Testis (tissue), 3 donors: Measurements from ENCODE around the gene TRIL. TPM values are rescaled to one million over a fixed set of nuclear protein-coding genes. Genes with fewer than 3 reads are reported as not detected.

Experiments
- DNase-seq: peaks from one replicate; pipeline ENCODE4 v3.0.0-alpha.2; 2019
- H3K27ac ChIP-seq, 2 donors: fragments of 200-600 bp; sonication (generic); one replicate each; pipeline ENCODE4 v1.5.1; 2019
- H3K27me3 ChIP-seq: fragments of 200-600 bp; sonication (generic); one replicate; pipeline ENCODE4 v1.5.1; 2019
- H3K36me3 ChIP-seq: fragments of 200-600 bp; sonication (generic); one replicate; pipeline ENCODE4 v1.5.1; 2017; ENCODE audit warnings: low read depth; ENCODE audit errors: missing control alignments
- H3K4me1 ChIP-seq: fragments of 200-600 bp; sonication (generic); one replicate; pipeline ENCODE4 v1.5.1; 2019
- H3K4me3 ChIP-seq, 2 donors: fragments of 200-600 bp; sonication (generic); one replicate each; pipeline ENCODE4 v1.5.1; 2017 to 2019
- H3K9me3 ChIP-seq: fragments of 200-600 bp; sonication (generic); one replicate; pipeline ENCODE4 v1.5.1; 2017
- POLR2A ChIP-seq: fragments of 450-650 bp; IDR thresholded peaks from one replicate; pipeline ENCODE4 v1.6.1; 2017; ENCODE audit warnings: antibody characterized with exemption, mild to moderate bottlenecking, moderate library complexity
- WGBS, 2 donors: methylation state at CpG; one replicate each; pipeline ENCODE4 v1.1.5; 2018; 5-methylcytosine and 5-hydroxymethylcytosine counted together
- intact Hi-C: fragments of 100-400 bp; cut with DNase I; formaldehyde crosslinking; loops from one replicate; pipeline ENCODE4 v1.15.1; 2023; ENCODE audit warnings: low total_unique reads
- polyA plus RNA-seq: library from polyadenylated mRNA; stranded (reverse); fragments of 350-450 nt; fragmentation: Illumina TruSeq; extraction: RNeasy Lipid Tissue Mini Kit (QIAGEN cat#74804); gene quantifications from one replicate; pipeline ENCODE4 v1.2.3, GENCODE V29; 2014; ENCODE audit warnings: low read depth, low replicate concordance; ENCODE audit not compliant: insufficient read depth
- total RNA-seq, 2 donors: library from RNA; depleted of rRNA; stranded (reverse); fragments of >200 nt; gene quantifications; one replicate each; pipeline ENCODE4 v1.2.3, GENCODE V29; 2016
- TF ChIP-seq, protein P1 (sequence below), 3 experiments: fragments of 450-650 bp in 2 of 3; fragments of 200-600 bp in 1 of 3; sonication (generic) in 1 of 3; IDR thresholded peaks; one replicate each; pipeline ENCODE4 v1.5.1; 2016 to 2019; ENCODE audit warnings: antibody characterized with exemption in 3 of 3, mild to moderate bottlenecking in 2 of 3, moderate library complexity in 1 of 3

The TRIL gene
- total and polyA plus RNA-seq, 3 donors from 2014 or later: 0.99 to 2.0 (median 1.3) TPM

GRCh38 chr7:28973591-28973990 is 15.5 kb upstream of the TRIL start:
- WGBS, 2 donors: 96 to 99% methylated on average over 3 of the region's 3 CpGs
- no peaks in the 10 kb centered on the region for H3K36me3 ChIP-seq
- TF ChIP-seq, protein P1, sequence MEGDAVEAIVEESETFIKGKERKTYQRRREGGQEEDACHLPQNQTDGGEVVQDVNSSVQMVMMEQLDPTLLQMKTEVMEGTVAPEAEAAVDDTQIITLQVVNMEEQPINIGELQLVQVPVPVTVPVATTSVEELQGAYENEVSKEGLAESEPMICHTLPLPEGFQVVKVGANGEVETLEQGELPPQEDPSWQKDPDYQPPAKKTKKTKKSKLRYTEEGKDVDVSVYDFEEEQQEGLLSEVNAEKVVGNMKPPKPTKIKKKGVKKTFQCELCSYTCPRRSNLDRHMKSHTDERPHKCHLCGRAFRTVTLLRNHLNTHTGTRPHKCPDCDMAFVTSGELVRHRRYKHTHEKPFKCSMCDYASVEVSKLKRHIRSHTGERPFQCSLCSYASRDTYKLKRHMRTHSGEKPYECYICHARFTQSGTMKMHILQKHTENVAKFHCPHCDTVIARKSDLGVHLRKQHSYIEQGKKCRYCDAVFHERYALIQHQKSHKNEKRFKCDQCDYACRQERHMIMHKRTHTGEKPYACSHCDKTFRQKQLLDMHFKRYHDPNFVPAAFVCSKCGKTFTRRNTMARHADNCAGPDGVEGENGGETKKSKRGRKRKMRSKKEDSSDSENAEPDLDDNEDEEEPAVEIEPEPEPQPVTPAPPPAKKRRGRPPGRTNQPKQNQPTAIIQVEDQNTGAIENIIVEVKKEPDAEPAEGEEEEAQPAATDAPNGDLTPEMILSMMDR (IDR thresholded peaks at IDR 0.05): no peak
- TF ChIP-seq POLR2A: no peak
- no peak overlapping the region for H3K4me3 ChIP-seq
- H3K9me3 ChIP-seq: no peaks in the 10 kb centered on the region
- H3K27me3 ChIP-seq: no peaks in the 10 kb centered on the region
- intact Hi-C loops: no loop called here
- no peak for DNase-seq
- no peaks in the 10 kb centered on the region for H3K4me1 ChIP-seq
- no peak overlapping the region for H3K27ac ChIP-seq

DNA sequence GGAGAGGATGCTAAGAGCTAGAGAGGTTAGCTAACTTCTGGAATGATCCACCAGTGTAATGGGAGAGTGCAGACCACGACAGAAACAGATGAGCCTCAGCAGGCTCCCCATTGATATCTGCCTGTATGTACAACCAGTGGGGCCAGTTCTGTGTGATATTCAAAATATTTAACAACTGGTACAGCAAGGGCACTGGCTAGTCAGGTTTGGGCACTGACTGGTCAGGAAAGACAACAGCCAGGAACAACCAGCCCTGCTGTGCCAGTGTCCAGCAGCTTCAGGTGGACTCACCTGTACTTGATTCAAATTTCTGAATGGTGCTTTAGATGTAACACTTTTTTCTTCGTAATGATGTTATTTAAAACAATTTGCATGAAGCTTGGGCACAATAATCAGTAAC is 5.9 kb upstream of the TRIL start:
- no peak overlapping the region for H3K27ac ChIP-seq
- 79 to 85% methylated on average over 2 of the region's 2 CpGs for WGBS, 2 donors
- TF ChIP-seq, protein P1 (IDR thresholded peaks at IDR 0.05): no peak
- no peak for TF ChIP-seq POLR2A
- H3K4me3 ChIP-seq: no peak overlapping the region
- H3K36me3 ChIP-seq: no peaks in the 10 kb centered on the region
- H3K9me3 ChIP-seq: no peaks in the 10 kb centered on the region
- intact Hi-C loops: no loop called here
- no peaks in the 10 kb centered on the region for H3K4me1 ChIP-seq
- DNase-seq: no peak
- H3K27me3 ChIP-seq: no peaks in the 10 kb centered on the region

GRCh38 chr7:28961972-28962371 is 3.8 kb upstream of the TRIL start:
- no peak for DNase-seq
- WGBS, 2 donors: 83 to 85% methylated on average over 5 of the region's 5 CpGs
- no peaks in the 10 kb centered on the region for H3K27me3 ChIP-seq
- intact Hi-C loops: no loop called here
- H3K4me1 ChIP-seq: peaks cover 3% of the 10 kb centered on the region
- TF ChIP-seq, protein P1 (IDR thresholded peaks at IDR 0.05): no peak
- TF ChIP-seq POLR2A: no peak
- no peaks in the 10 kb centered on the region for H3K36me3 ChIP-seq
- H3K9me3 ChIP-seq: no peaks in the 10 kb centered on the region
- H3K4me3 ChIP-seq: no peak overlapping the region
- no peak overlapping the region for H3K27ac ChIP-seq

- WGBS, 2 donors: 86 to 90% methylated on average over 7 of the region's 7 CpGs
- TF ChIP-seq, protein P1 (IDR thresholded peaks at IDR 0.05): no peak
- no peak for TF ChIP-seq POLR2A
Observed at GRCh38 chr7:28960071-28960840, 2.1 kb upstream of the TRIL start.

DNA sequence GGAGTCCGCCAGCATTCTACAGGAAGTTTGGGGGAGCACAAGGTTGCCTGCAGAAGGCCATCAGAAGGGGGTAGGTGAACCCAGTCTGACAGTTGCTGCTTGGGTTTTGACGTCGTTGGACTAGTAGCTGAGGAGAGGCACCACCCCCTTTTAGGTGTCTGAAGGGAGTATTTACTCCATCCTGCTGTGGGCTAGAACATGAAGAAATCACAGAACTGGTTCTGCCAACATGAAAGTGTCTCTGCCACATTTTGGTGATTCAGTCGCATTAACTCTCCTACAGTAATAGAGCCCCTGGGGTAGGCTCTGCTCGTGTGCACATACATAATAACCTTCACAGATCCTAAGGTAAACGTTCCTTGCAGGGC is 834 bp upstream of the TRIL start:
- Histone ChIP-seq H3K27me3 (no peaks in the 10 kb centered on the region), H3K4me3 (peak overlapping the region; percentile 51 to 54), H3K36me3 (no peaks in the 10 kb centered on the region), H3K27ac (no peak overlapping the region), H3K9me3 (no peaks in the 10 kb centered on the region), H3K4me1 (peaks cover 7% of the 10 kb centered on the region)
- intact Hi-C loops: no loop called here
- DNase-seq: no peak
- TF ChIP-seq, protein P1 (IDR thresholded peaks at IDR 0.05): no peak
- no peak for TF ChIP-seq POLR2A
- WGBS, 2 donors: 40 to 45% methylated on average over 5 to 6 of the region's 6 CpGs

More at GRCh38 chr7:28960071-28960840, 2.1 kb upstream of the TRIL start:
- Histone ChIP-seq H3K36me3 (no peaks in the 10 kb centered on the region), H3K27me3 (no peaks in the 10 kb centered on the region), H3K4me3 (no peak overlapping the region), H3K27ac (no peak overlapping the region), H3K9me3 (no peaks in the 10 kb centered on the region), H3K4me1 (peaks cover 7% of the 10 kb centered on the region)
- DNase-seq: no peak
- intact Hi-C loops: no loop called here
